Spinal cord (tissue), 10 donors: ENCODE measurements around the gene MEF2D. TPM values are rescaled to one million over a fixed set of nuclear protein-coding genes. Genes with fewer than 3 reads are reported as not detected.
A peak's percentile ranks its signal among the peaks of the same experiment; 100 is the strongest.

ENCODE experiments used
- DNase-seq, 6 donors: peaks; one replicate each; pipeline versions ENCODE4 v3.0.0 to v3.0.0-alpha.2; 2013 to 2015; ENCODE audit warnings: low spot score in 6 of 6, low read depth in 4 of 6
- H3K27ac ChIP-seq: one replicate; pipeline ENCODE4 v1.5.1; 2013; ENCODE audit warnings: low read depth, low read length, control low read depth
- H3K27me3 ChIP-seq: one replicate; pipeline ENCODE4 v1.6.1; 2013; ENCODE audit warnings: low read length; ENCODE audit not compliant: control insufficient read depth, insufficient read depth
- H3K36me3 ChIP-seq: one replicate; pipeline ENCODE4 v1.6.1; 2013; ENCODE audit warnings: low read length; ENCODE audit not compliant: control insufficient read depth, insufficient read depth
- H3K4me1 ChIP-seq: one replicate; pipeline ENCODE4 v1.6.1; 2013; ENCODE audit warnings: low read length; ENCODE audit not compliant: control insufficient read depth, insufficient read depth
- H3K4me3 ChIP-seq: one replicate; pipeline ENCODE4 v1.5.1; 2013; ENCODE audit warnings: low read depth, low read length, control low read depth
- H3K9me3 ChIP-seq: one replicate; pipeline ENCODE4 v1.6.1; 2013; ENCODE audit warnings: low read length; ENCODE audit not compliant: control insufficient read depth, insufficient read depth
- WGBS: methylation state at CpG from one replicate; pipeline ENCODE4 v1.1.5; 2013; ENCODE audit warnings: missing lambda C conversion rate; ENCODE audit not compliant: insufficient coverage; 5-methylcytosine and 5-hydroxymethylcytosine counted together
- polyA plus RNA-seq, 2 donors: library from polyadenylated mRNA; unstranded; fragments of 120-200 nt; gene quantifications; one replicate each; pipeline ENCODE4 v1.2.1, GENCODE V29; 2013; ENCODE audit not compliant: insufficient read length in 2 of 2
- total RNA-seq, 2 donors: library from RNA; depleted of rRNA in 1 of 2; stranded (reverse); fragments of 120-200 nt in 1 of 2; fragments of >200 nt in 1 of 2; gene quantifications; one replicate each; pipeline versions ENCODE4 v1.2.3 to v1.2.4, GENCODE V29; 2013 to 2014
- donor health status: healthy.

Gene MEF2D
- total and polyA plus RNA-seq, 4 donors, result 5.7 to 28.9 (median 17.5) TPM

DNA sequence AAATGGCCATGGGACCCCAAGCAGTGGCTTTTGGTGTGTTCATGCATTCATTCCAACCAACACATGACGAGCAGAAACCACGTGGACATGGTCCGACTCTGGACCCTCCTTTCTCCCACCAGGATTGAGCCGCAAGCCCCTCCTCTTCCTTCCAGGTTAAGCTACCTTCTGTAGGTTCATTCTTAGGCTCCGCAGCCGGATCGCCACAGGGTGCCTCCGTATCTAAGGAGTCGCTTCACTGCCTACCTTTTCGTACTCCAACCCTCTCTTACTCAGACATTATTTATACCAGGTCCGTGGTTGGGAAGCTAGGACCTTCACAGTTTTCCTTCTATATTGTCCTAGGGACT lies 67.9 kb downstream of the MEF2D start:
- Histone ChIP-seq H3K27me3 (peaks cover 44% of the 10 kb centered on the region), H3K9me3 (no peaks in the 10 kb centered on the region), H3K4me1 (peaks cover 60% of the 10 kb centered on the region), H3K4me3 (peak overlapping the region; percentile 14), H3K36me3 (peaks cover 9% of the 10 kb centered on the region), H3K27ac (peak overlapping the region; percentile 81)
- 6% methylated on average over 11 of the region's 11 CpGs for WGBS
- DNase-seq, result no peak

DNA sequence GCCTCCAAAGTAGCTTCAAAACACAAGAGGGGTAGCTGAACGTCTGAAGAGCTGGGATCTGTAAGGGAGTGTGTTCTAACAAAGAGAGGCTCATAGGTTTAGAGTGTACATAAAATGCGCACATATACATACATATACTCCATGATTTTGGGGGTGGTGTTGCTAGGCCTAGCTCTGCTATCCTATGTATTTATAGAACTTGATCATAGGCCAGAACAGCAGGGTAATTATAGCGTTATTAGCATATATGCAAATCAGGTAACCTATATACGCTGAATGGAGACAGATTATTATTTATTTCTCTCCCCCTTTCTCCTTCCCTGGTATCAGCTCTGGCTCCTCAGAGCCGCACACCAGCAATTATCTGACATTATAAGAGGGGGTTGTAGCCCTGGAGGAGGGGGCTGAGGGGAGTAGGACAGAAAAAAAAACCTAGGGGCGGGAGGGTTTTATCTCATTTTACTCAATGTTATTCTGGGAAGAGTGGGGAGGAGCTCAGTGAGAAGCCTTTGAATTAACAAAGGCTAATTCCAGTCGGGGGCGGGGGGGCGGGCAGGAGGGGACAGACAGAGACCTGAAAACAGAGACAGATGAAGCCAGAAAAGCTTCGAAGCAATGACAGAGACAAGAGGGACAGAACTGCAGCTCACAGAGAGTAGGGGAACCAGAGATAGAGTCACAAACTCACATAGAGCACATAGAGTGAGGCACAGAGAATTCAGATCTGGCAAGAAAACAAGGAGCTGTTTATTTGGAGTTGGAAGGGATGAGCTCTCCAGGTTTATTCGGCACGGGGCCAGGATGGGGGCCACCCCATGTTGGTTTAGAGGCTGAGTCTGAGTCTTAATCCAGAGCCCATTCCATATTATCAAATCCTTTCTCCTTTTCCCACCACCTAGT lies 68.6 kb downstream of the MEF2D start:
- H3K27me3 ChIP-seq, result peaks cover 38% of the 10 kb centered on the region
- no peak overlapping the region for H3K4me3 ChIP-seq
- 0% methylated on average over 4 of the region's 12 CpGs for WGBS
- peak in 5 of 6 donors; percentile 57 to 92 (median 71) for DNase-seq
- peak overlapping the region; percentile 81 for H3K27ac ChIP-seq
- no peaks in the 10 kb centered on the region for H3K9me3 ChIP-seq
- peaks cover 9% of the 10 kb centered on the region for H3K36me3 ChIP-seq
- H3K4me1 ChIP-seq, result peaks cover 54% of the 10 kb centered on the region

DNA sequence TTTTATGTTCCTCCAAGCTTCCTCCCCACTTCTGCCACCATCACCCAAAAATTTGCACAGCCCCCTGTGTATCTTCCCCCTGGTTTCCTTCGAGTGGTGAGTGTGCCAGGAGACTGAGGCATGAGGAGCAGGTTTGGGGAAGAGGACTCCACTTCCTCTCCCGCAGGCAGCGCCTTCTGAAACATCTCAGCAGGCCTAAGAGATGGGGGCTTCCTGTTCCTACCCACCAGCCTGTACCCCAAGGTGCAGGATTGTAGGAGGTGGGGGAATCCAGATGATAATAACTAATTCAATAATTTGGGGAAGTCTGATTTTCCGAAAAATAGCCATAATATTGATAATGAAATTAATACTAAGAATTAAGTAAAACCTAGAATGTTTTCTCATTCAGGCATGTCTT lies 69.2 kb downstream of the MEF2D start:
- WGBS, result no CpG with 5 or more reads among the region's 4 CpGs
- H3K4me3 ChIP-seq, result peak overlapping the region; percentile 16
- H3K9me3 ChIP-seq, result no peaks in the 10 kb centered on the region
- DNase-seq, result peak in 3 of 6 donors; percentile 26 to 35 (median 31)
- H3K36me3 ChIP-seq, result peaks cover 10% of the 10 kb centered on the region
- peaks cover 31% of the 10 kb centered on the region for H3K27me3 ChIP-seq
- H3K4me1 ChIP-seq, result peaks cover 47% of the 10 kb centered on the region
- peak overlapping the region; percentile 81 for H3K27ac ChIP-seq

DNA sequence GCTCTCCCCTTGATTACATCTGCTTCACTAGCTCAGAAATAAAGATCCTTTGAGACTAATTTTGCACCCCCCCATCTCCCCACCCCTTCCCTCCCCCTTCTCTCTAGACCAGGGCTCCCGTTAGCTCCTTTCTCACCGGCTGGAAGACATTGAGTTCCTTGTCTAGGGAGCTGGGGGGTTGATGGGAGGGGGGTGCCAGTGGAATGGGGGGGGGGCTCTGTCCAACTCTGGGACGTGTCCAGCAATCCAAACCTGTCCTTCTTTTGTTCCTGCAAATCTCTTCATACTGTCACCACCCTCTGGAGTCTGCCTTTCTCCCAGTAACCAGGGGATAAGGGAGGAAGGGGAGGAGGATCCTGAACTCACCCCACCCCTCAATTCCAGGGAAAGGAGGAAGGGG lies 69.7 kb downstream of the MEF2D start:
- no CpG with 5 or more reads among the region's 3 CpGs for WGBS
- peak overlapping the region; percentile 16 for H3K4me3 ChIP-seq

DNA sequence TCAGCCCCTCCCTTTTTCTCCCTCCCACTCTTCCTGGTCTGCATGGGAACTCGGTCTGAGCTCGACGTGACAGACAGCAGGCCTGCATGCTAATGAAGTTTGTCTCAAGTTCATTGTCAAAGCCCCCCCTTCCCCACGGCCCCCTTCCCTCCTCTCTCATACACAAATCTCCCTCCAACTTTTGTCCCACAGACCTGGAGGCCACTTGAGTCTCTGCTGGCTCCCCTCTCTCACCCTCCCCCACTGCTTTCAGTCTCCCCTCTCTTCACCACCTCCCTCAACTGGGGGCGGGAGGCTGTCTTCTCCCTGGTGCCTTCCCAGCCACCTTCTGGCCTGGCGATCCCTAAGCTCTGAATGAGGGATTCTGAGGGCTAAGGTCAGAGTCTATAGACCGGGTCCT lies 70.3 kb downstream of the MEF2D start:
- no peaks in the 10 kb centered on the region for H3K9me3 ChIP-seq
- peaks cover 11% of the 10 kb centered on the region for H3K36me3 ChIP-seq
- H3K27me3 ChIP-seq, result peaks cover 26% of the 10 kb centered on the region
- H3K27ac ChIP-seq, result peak overlapping the region; percentile 95
- peak overlapping the region; percentile 76 for H3K4me3 ChIP-seq
- peak in 5 of 6 donors; percentile 47 to 94 (median 82) for DNase-seq
- WGBS, result 6% methylated on average over 3 of the region's 7 CpGs
- peaks cover 45% of the 10 kb centered on the region for H3K4me1 ChIP-seq

More for the DNA sequence above, 69.7 kb downstream of the MEF2D start:
- Histone ChIP-seq H3K9me3 (no peaks in the 10 kb centered on the region), H3K36me3 (peaks cover 11% of the 10 kb centered on the region), H3K4me1 (peaks cover 45% of the 10 kb centered on the region), H3K27ac (peak overlapping the region; percentile 95), H3K27me3 (peaks cover 28% of the 10 kb centered on the region)
- DNase-seq, result peak in 5 of 6 donors; percentile 53 to 92 (median 73)

DNA sequence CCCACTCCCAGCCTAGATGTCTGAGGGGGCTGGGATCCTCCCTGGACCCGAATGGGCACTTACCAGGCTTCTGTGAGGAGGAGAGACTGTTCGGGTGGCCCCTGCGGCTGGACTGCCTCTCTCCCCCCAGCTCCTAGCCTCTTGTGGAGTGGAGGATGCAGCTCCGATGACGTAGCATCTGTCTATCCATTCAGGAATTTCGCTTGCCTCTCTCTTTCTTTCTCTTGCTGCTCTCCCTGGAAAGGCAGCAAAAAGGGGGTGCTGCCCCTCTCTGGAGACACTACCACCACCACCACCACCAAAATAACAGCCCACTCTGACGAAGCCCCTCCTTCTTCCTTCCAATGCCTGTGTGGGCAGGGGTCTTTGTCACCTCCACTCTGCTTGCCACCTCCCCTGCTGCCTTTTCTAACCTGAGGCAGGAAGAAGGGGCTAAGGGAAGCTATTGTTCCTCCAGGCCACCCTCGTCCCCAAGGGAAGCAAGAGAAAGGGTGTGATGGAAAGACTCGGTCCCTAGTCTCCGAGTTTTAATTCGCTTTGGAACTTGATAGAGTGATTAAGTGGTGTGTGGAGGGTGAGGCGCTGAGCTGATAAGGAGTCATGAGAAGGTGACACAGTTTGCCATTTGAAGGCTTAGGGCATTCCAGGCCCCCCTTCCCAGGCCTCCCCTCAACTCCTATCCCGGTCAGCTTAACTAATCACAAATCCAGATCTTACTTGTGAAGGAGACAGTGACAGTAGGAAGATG lies 71.1 kb downstream of the MEF2D start:
- Histone ChIP-seq H3K36me3 (peaks cover 17% of the 10 kb centered on the region), H3K4me1 (peaks cover 46% of the 10 kb centered on the region), H3K27me3 (peaks cover 26% of the 10 kb centered on the region), H3K27ac (peak overlapping the region; percentile 95), H3K9me3 (no peaks in the 10 kb centered on the region), H3K4me3 (peak overlapping the region; percentile 76)
- 0% methylated on average over 9 of the region's 13 CpGs for WGBS
- peak in 4 of 6 donors; percentile 72 to 98 (median 90) for DNase-seq

DNA sequence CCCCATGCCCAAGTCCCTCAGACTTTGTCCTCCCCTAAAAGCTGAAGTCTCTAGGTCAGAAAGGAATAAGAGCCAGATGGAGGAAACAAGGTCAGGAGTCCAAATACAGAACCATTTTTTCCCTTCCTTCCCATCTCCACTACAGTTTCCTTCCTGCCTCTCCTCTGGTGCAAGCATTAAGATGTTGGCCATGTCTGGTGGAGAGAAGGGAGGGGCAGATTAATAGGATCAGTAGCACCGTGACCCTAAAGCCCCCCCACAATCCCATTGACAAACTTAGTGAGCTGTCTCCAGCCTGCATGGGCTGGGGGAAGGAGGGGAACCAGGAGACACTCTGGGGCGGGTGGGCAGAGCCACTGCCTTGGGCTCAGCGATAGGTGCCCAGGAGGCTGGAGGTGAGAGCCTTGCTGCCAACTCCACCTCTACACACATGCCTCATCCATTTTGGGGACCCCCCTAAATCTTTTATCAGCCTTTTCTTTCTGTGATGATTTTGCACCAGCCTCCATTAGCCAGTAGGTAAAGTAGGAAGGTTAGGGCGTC lies 71.8 kb downstream of the MEF2D start:
- WGBS, result no CpG with 5 or more reads among the region's 4 CpGs
- peak overlapping the region; percentile 95 for H3K27ac ChIP-seq
- DNase-seq, result peak in 3 of 6 donors; percentile 15 to 66 (median 49)

DNA sequence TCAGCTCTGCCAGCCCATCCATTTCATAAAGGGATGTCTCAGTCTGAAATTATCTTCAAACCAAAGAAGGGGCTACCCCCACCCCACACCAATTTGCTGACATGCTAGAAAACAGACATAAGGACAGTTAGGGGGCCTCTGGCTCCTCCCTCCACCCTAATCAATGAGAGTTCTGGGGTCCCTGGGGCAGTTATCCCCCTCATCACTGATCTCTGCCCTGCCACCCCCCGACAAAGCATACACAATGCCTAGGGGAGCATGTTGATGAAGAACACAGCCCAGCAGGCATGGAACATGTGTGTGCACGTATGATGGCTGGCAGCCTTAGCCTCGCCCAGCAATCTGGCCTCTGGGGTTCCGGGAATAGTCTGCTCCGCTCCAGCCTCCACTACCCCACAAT lies 72.6 kb downstream of the MEF2D start:
- H3K36me3 ChIP-seq, result peaks cover 21% of the 10 kb centered on the region
- peak overlapping the region; percentile 76 for H3K4me3 ChIP-seq
- 24% methylated on average over 4 of the region's 5 CpGs for WGBS
- H3K27me3 ChIP-seq, result peaks cover 24% of the 10 kb centered on the region
- no peaks in the 10 kb centered on the region for H3K9me3 ChIP-seq
- peak overlapping the region; percentile 95 for H3K27ac ChIP-seq
- DNase-seq, result peak in 2 of 6 donors; percentile 68 to 81
- H3K4me1 ChIP-seq, result peaks cover 37% of the 10 kb centered on the region

More for the DNA sequence above, 71.8 kb downstream of the MEF2D start:
- peaks cover 19% of the 10 kb centered on the region for H3K36me3 ChIP-seq
- H3K4me1 ChIP-seq, result peaks cover 42% of the 10 kb centered on the region
- no peaks in the 10 kb centered on the region for H3K9me3 ChIP-seq
- H3K27me3 ChIP-seq, result peaks cover 20% of the 10 kb centered on the region
- H3K4me3 ChIP-seq, result peak overlapping the region; percentile 76

DNA sequence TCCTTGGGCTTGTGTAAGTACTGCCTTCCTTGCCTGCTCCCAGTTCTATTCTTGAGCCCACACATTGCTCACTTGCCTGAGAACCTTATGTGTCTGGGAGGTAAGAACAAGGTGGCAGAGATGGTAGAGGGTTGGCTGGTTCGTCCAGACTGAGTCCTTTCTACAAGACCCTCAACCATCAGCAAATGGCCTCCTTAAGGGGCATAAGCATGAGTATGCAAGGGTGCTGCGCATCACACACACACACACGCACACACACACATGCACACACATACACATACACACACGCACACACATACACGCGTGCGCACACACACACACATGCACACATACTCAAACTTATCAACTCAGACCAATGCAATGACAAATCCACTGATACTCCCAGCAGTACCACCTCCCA lies 74.6 kb downstream of the MEF2D start:
- Histone ChIP-seq H3K4me3 (peak overlapping the region; percentile 76), H3K9me3 (no peaks in the 10 kb centered on the region), H3K27me3 (peaks cover 28% of the 10 kb centered on the region), H3K27ac (peak overlapping the region; percentile 95), H3K36me3 (peaks cover 38% of the 10 kb centered on the region), H3K4me1 (peaks cover 43% of the 10 kb centered on the region)
- WGBS, result 41% methylated on average over 6 of the region's 7 CpGs
- peak in 2 of 6 donors; percentile 75 to 79 for DNase-seq
